GM10248 (cell line): ENCODE results near the gene SPRR2E.

Experiments
- CTCF ChIA-PET: fragments of 300-600 bp; sonication (Branson Sonifier 250); formaldehyde crosslinking; extraction: SDS; loops from one replicate; lab custom pipeline; 2021; ENCODE audit warnings: antibody characterized with exemption; lab: Yijun Ruan, JAX
- POLR2A ChIA-PET: fragments of 350-650 bp; sonication (Branson Sonifier 250); formaldehyde crosslinking; extraction: SDS; loops from one replicate; lab custom pipeline; 2020; ENCODE audit warnings: antibody characterized with exemption; lab: Yijun Ruan, JAX
- DNase-seq: peaks from one replicate; pipeline ENCODE4 v3.0.0; 2012; ENCODE audit errors: extremely low spot score
- CTCF ChIP-seq: IDR thresholded peaks from 2 replicates; pipeline ENCODE4 v1.5.1; 2012; ENCODE audit warnings: mild to moderate bottlenecking, low read depth; ENCODE audit errors: extremely low read depth, missing control alignments, control extremely low read depth

Gene SPRR2E

GRCh38 chr1:153100245-153100644, 5.9 kb upstream of the SPRR2E start:
- ChIA-PET POLR2A (no interaction called here), CTCF (no interaction called here)
- TF ChIP-seq CTCF = no peak
- DNase-seq = no peak

- ChIA-PET CTCF (no interaction called here), POLR2A (no interaction called here)
- no peak for DNase-seq
- no peak for TF ChIP-seq CTCF
Observed at GRCh38 chr1:153099461-153100045, 5.2 kb upstream of the SPRR2E start.

- no peak for DNase-seq
- TF ChIP-seq CTCF = no peak
- ChIA-PET POLR2A (no interaction called here), CTCF (interaction anchor here (1.4 kb wide), 1 partner anchor 10 kb away, joined by 5 read pairs; no protein-coding TSS in a partner anchor)
Observed at GRCh38 chr1:153095764-153096163, 1.4 kb upstream of the SPRR2E start.

GRCh38 chr1:153087652-153088051, 6.7 kb downstream of the SPRR2E start:
- ChIA-PET CTCF (interaction anchor here (0.8 kb wide), 1 partner anchor 11 kb away, joined by 3 read pairs; no protein-coding TSS in a partner anchor), POLR2A (no interaction called here)
- no peak for DNase-seq
- TF ChIP-seq CTCF = no peak

- no peak for DNase-seq
- ChIA-PET POLR2A (no interaction called here), CTCF (no interaction called here)
- no peak for TF ChIP-seq CTCF
Observed at GRCh38 chr1:153081736-153082135, 12.6 kb downstream of the SPRR2E start.

GRCh38 chr1:153072806-153073726, 21.3 kb downstream of the SPRR2E start:
- ChIA-PET POLR2A (no interaction called here), CTCF (interaction anchor here (2.9 kb wide), 1 partner anchor 15 kb away, joined by 6 read pairs; no protein-coding TSS in a partner anchor)
- no peak for TF ChIP-seq CTCF
- no peak for DNase-seq
